ENCODE results near the gene C1orf94.

The C1orf94 gene

DNA sequence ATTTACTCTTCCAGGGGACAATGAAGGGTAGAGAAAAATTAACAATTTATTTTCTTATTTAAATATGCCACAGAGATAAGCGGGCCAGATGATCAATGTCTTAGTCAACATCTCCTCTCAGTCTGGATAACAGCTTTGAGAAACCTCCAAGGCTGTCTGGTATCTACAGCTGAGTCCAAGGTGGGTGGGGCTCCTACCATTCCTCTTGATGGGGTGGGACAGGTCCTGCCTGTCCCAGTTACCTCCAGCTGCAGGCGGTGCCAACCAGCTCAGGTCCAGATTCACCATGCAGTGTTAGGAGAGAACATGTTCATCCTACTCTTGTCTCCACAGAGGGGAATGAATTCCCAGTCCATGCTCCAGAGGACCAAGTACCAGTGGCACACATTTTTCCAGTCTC is 32.7 kb upstream of the C1orf94 start:
- no peaks in the 10 kb centered on the region for H3K27me3 ChIP-seq (replicated peaks; ENCODE audit: control insufficient read depth, insufficient read depth, low read length, poor library complexity, severe bottlenecking)
- H3K4me1 ChIP-seq (ENCODE audit: control insufficient read depth, insufficient read depth, low read length, poor library complexity, severe bottlenecking), result no peaks in the 10 kb centered on the region
- no peak overlapping the region for H3K4me3 ChIP-seq (ENCODE audit: insufficient read depth, low read depth, low read length, poor library complexity, severe bottlenecking)
- no peak overlapping the region for H3K27ac ChIP-seq (ENCODE audit: insufficient read depth, low read length, poor library complexity, severe bottlenecking)
- DNase-seq, result no peak
- H3K9me3 ChIP-seq (ENCODE audit: control insufficient read depth, low read length), result no peaks in the 10 kb centered on the region
- H3K36me3 ChIP-seq (ENCODE audit: control insufficient read depth, insufficient read depth, low read length), result no peaks in the 10 kb centered on the region

DNA sequence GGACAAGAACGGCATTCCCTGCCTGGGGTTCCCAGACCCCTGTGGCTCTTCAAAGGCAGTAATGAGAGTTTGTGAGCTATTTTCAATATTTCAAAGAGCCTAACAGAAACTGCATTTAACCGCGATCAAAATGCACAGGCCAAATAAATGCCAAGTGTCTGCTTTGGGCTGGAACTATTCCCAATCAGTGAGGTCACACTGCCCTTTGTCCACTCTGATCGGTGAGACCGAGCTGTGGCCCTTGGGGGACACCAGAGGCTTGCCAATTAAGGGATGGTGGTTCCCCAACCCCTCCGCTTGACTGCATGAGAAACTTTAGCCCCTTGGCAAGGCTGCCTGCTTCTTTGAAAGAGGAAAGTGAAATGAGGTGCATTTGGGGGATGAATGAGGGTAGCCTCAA is 31.9 kb upstream of the C1orf94 start:
- H3K4me3 ChIP-seq (ENCODE audit: insufficient read depth, low read depth, low read length, poor library complexity, severe bottlenecking), result no peak overlapping the region
- H3K4me1 ChIP-seq (ENCODE audit: control insufficient read depth, insufficient read depth, low read length, poor library complexity, severe bottlenecking), result no peaks in the 10 kb centered on the region
- no peak overlapping the region for H3K27ac ChIP-seq (ENCODE audit: insufficient read depth, low read length, poor library complexity, severe bottlenecking)
- H3K27me3 ChIP-seq (replicated peaks; ENCODE audit: control insufficient read depth, insufficient read depth, low read length, poor library complexity, severe bottlenecking), result no peaks in the 10 kb centered on the region
- H3K9me3 ChIP-seq (ENCODE audit: control insufficient read depth, low read length), result no peaks in the 10 kb centered on the region
- H3K36me3 ChIP-seq (ENCODE audit: control insufficient read depth, insufficient read depth, low read length), result no peaks in the 10 kb centered on the region
- no peak for DNase-seq

DNA sequence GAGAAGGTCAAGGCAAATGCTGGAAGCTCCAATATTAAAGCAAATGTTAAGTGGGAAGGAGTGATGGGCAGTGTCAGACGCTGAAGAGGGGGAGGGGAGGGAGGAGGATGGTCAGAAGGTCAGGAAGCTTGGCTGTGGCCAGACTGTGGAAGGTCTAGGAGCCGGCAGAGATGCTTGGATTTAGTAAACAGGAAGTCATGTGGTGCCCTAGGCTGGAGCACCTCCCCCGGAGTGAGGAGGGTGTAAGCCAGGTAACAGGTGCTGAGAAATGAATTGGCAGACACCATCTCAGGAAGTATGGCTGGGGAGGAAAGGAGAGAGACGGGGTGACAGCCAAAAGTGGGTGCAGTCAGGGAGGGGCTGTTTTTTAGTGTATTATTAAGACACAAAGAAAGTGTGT is 29.4 kb upstream of the C1orf94 start:
- no peaks in the 10 kb centered on the region for H3K36me3 ChIP-seq (ENCODE audit: control insufficient read depth, insufficient read depth, low read length)
- no peaks in the 10 kb centered on the region for H3K4me1 ChIP-seq (ENCODE audit: control insufficient read depth, insufficient read depth, low read length, poor library complexity, severe bottlenecking)
- H3K9me3 ChIP-seq (ENCODE audit: control insufficient read depth, low read length), result no peaks in the 10 kb centered on the region
- no peak overlapping the region for H3K4me3 ChIP-seq (ENCODE audit: insufficient read depth, low read depth, low read length, poor library complexity, severe bottlenecking)
- no peak overlapping the region for H3K27ac ChIP-seq (ENCODE audit: insufficient read depth, low read length, poor library complexity, severe bottlenecking)
- no peaks in the 10 kb centered on the region for H3K27me3 ChIP-seq (replicated peaks; ENCODE audit: control insufficient read depth, insufficient read depth, low read length, poor library complexity, severe bottlenecking)
- no peak for DNase-seq

DNA sequence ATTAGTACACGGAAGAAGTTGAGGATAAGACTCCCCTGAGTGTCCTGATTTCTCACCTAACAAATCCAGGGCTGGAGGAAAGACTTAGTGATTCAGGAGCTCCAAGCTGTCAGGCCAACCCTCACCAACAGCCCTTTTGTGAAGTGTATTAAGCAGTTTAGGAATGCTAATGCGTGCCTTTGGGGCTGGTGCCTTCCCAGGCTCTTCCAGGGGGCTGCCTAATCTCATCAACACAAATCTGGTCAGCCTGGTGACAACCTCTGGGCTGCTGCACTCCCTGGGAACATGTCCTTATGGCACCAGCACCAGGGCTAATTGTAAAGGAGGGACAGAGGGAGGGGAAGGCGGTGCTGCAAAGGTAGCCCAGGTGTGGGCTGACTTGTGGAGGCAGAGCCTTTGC is 27.2 kb upstream of the C1orf94 start:
- Histone ChIP-seq H3K27me3 (replicated peaks; ENCODE audit: control insufficient read depth, insufficient read depth, low read length, poor library complexity, severe bottlenecking) (no peaks in the 10 kb centered on the region), H3K36me3 (ENCODE audit: control insufficient read depth, insufficient read depth, low read length) (no peaks in the 10 kb centered on the region), H3K9me3 (ENCODE audit: control insufficient read depth, low read length) (no peaks in the 10 kb centered on the region), H3K4me3 (ENCODE audit: insufficient read depth, low read depth, low read length, poor library complexity, severe bottlenecking) (no peak overlapping the region), H3K27ac (ENCODE audit: insufficient read depth, low read length, poor library complexity, severe bottlenecking) (no peak overlapping the region), H3K4me1 (ENCODE audit: control insufficient read depth, insufficient read depth, low read length, poor library complexity, severe bottlenecking) (no peaks in the 10 kb centered on the region)
- no peak for DNase-seq

DNA sequence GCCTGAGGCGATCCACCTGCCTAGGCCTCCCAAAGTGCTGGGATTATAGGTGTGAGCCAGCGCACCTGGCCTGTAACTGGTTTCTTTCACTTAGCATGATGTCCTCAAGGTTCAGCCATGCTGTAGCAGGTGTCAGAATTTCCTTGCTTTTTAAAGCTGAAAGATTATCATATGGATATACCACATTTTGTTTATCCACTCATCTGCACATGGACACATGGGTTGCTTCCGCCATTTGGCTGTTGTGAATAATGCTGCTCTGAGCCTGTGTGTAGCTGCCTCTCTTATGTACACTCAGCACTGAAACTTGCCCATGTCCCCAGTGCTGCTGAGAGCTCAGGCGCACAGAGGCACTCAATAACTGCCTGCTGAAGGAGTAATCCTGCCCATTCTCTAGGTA is 23.5 kb upstream of the C1orf94 start:
- Histone ChIP-seq H3K27me3 (replicated peaks; ENCODE audit: control insufficient read depth, insufficient read depth, low read length, poor library complexity, severe bottlenecking) (no peaks in the 10 kb centered on the region), H3K27ac (ENCODE audit: insufficient read depth, low read length, poor library complexity, severe bottlenecking) (no peak overlapping the region), H3K36me3 (ENCODE audit: control insufficient read depth, insufficient read depth, low read length) (no peaks in the 10 kb centered on the region), H3K9me3 (ENCODE audit: control insufficient read depth, low read length) (no peaks in the 10 kb centered on the region), H3K4me1 (ENCODE audit: control insufficient read depth, insufficient read depth, low read length, poor library complexity, severe bottlenecking) (no peaks in the 10 kb centered on the region), H3K4me3 (ENCODE audit: insufficient read depth, low read depth, low read length, poor library complexity, severe bottlenecking) (no peak overlapping the region)
- no peak for DNase-seq

DNA sequence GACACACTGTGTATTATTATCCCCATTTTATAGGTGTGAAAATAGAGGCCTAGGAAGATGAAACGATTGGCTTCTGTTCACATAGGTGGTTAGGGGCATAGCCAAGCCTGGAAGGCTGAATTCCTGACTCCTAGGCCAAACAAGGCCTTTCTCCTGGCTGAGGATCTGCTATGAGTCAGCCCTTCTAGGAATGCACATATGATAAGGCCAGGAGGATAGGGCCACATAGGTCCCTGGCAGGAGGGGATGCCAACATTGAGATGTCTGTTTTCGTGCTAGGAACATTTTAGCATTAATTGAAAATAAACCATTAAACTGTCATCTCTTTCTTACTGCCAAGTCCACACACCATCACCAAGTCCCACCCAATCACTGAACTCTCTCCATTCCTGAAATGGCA is 20.8 kb upstream of the C1orf94 start:
- no peaks in the 10 kb centered on the region for H3K36me3 ChIP-seq (ENCODE audit: control insufficient read depth, insufficient read depth, low read length)
- no peak for DNase-seq
- no peaks in the 10 kb centered on the region for H3K4me1 ChIP-seq (ENCODE audit: control insufficient read depth, insufficient read depth, low read length, poor library complexity, severe bottlenecking)
- no peak overlapping the region for H3K4me3 ChIP-seq (ENCODE audit: insufficient read depth, low read depth, low read length, poor library complexity, severe bottlenecking)
- H3K27me3 ChIP-seq (replicated peaks; ENCODE audit: control insufficient read depth, insufficient read depth, low read length, poor library complexity, severe bottlenecking), result peaks cover 4% of the 10 kb centered on the region
- H3K9me3 ChIP-seq (ENCODE audit: control insufficient read depth, low read length), result no peaks in the 10 kb centered on the region
- no peak overlapping the region for H3K27ac ChIP-seq (ENCODE audit: insufficient read depth, low read length, poor library complexity, severe bottlenecking)

DNA sequence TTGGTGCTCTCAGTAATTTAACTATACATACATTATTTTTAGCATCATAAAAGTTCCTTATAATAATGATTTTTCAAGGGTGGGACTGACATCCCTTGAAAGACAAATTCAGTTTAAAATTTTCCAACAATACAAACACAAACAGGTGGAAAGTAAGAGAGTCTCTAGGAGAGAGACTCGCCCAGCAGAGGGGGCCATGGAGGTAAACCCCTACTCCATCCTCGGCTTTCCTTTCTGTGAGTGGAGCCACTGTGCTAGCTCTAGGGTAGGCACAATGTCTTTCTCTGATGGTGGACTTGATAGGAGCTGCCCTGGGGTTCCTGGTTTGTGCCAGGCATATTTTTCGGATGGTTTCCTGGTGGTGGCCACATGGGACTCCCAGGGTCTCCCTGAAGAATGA is 20.0 kb upstream of the C1orf94 start:
- H3K4me3 ChIP-seq (ENCODE audit: insufficient read depth, low read depth, low read length, poor library complexity, severe bottlenecking), result no peak overlapping the region
- no peaks in the 10 kb centered on the region for H3K9me3 ChIP-seq (ENCODE audit: control insufficient read depth, low read length)
- no peaks in the 10 kb centered on the region for H3K36me3 ChIP-seq (ENCODE audit: control insufficient read depth, insufficient read depth, low read length)
- no peak overlapping the region for H3K27ac ChIP-seq (ENCODE audit: insufficient read depth, low read length, poor library complexity, severe bottlenecking)
- H3K4me1 ChIP-seq (ENCODE audit: control insufficient read depth, insufficient read depth, low read length, poor library complexity, severe bottlenecking), result no peaks in the 10 kb centered on the region
- H3K27me3 ChIP-seq (replicated peaks; ENCODE audit: control insufficient read depth, insufficient read depth, low read length, poor library complexity, severe bottlenecking), result peaks cover 4% of the 10 kb centered on the region
- no peak for DNase-seq

DNA sequence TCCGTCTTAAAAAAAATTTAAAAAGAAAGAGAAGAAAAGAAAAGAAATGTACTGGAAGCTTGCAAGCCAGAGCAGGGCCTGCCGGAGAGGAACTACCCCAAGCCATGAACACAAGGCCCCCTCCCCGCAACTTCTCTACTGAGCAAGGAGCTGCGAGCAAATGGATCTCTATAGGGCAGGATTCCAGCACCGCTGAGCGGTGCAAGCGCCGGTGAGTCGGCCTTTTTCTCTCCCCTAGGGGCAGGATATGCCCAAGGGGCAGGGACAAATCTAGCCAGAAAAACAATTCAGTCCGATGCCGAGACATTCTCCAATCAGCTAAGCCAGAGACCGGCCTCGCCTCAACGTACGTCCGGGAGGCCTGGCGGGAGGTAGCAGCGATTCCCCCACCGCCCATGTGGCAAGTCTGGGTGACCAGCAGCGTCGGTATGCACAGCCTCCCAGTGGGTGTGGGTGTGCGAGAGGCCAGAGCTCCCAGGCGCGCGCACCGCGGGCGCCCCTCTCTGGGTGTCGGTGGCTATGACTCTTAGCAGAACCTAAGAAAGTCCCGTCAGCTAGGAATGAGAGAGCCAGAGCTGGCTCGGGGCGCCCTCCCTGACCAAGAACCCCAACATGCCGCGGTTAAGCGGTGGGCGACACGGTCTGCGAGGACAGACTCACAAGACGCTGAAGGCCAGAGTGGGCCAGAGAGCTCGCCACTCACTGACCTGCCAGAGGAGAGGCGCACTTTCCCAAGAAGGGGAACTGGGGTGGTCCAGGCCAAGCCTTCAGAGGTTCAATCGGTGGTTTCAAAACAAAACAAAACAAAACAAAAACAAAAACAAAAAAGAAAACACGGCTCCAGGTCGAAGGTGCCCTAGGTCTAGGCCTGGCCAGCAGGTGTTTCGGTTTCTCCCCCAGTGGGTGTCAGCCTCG is 13.6 kb upstream of the C1orf94 start:
- no peak overlapping the region for H3K27ac ChIP-seq (ENCODE audit: insufficient read depth, low read length, poor library complexity, severe bottlenecking)
- no peak overlapping the region for H3K4me3 ChIP-seq (ENCODE audit: insufficient read depth, low read depth, low read length, poor library complexity, severe bottlenecking)
- DNase-seq, result no peak
- H3K36me3 ChIP-seq (ENCODE audit: control insufficient read depth, insufficient read depth, low read length), result no peaks in the 10 kb centered on the region
- peaks cover 9% of the 10 kb centered on the region for H3K27me3 ChIP-seq (replicated peaks; ENCODE audit: control insufficient read depth, insufficient read depth, low read length, poor library complexity, severe bottlenecking)
- H3K9me3 ChIP-seq (ENCODE audit: control insufficient read depth, low read length), result no peaks in the 10 kb centered on the region
- peaks cover 6% of the 10 kb centered on the region for H3K4me1 ChIP-seq (ENCODE audit: control insufficient read depth, insufficient read depth, low read length, poor library complexity, severe bottlenecking)

DNA sequence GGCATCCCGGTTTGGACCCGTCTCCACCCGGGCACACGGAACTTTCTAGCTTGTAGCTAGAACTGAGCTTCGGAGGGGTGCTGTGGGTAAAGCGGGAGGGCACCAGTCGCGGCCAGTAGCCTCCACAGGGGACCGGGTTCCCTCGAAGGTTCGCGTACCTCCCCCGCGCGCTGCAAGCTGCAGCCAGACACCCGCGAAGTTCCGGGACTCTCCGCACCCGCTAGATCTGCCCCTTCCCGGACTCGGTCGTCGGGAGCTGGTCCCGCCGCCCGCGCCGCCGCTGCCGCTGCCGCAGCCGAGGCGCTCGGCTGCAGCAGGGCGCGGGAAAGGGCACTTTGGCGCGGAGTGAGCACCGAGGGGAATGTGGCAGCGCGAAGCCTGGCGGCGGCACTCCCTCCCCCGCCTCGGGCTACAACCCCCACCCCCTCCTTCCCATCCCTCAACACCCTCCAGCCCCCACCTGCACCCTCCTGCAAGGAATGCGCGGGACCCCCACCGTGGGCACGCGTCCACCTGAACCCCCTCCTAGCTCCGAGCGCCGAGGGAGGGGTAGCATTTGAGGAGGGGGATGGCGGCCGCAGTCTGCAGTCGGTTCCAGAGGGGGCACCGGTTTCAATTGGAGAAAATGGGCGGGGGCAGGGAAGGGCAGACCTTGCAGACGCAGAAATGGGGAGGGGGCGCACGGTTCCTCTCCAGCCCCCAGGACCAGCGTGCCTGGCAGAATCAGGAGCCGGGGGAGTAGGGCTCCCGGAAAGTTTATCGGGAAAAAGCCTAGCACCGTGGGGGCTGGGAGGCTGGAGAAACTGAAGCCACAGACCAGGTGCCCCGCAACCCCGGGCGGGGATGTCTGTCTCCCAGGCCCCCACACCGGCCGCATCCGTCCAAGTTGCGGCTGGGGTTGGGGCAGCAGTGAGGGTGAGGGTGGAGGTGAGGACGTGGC is 12.6 kb upstream of the C1orf94 start:
- H3K4me3 ChIP-seq (ENCODE audit: insufficient read depth, low read depth, low read length, poor library complexity, severe bottlenecking), result no peak overlapping the region
- no peak for DNase-seq
- H3K4me1 ChIP-seq (ENCODE audit: control insufficient read depth, insufficient read depth, low read length, poor library complexity, severe bottlenecking), result peaks cover 6% of the 10 kb centered on the region
- no peaks in the 10 kb centered on the region for H3K36me3 ChIP-seq (ENCODE audit: control insufficient read depth, insufficient read depth, low read length)
- H3K27me3 ChIP-seq (replicated peaks; ENCODE audit: control insufficient read depth, insufficient read depth, low read length, poor library complexity, severe bottlenecking), result peaks cover 6% of the 10 kb centered on the region
- H3K9me3 ChIP-seq (ENCODE audit: control insufficient read depth, low read length), result no peaks in the 10 kb centered on the region
- no peak overlapping the region for H3K27ac ChIP-seq (ENCODE audit: insufficient read depth, low read length, poor library complexity, severe bottlenecking)
